GM06990 (cell line): ENCODE data around the gene ELL3.
A peak's percentile ranks its signal among the peaks of the same experiment; 100 is the strongest.

Experiments
- DNase-seq: peaks from one replicate; pipeline ENCODE4 v3.0.0-alpha.2; 2011; ENCODE audit not compliant: insufficient read length; ENCODE audit errors: extremely low read depth
- H3K27me3 ChIP-seq: replicated peaks from 2 replicates; pipeline ENCODE4 v1.6.0; 2011; ENCODE audit warnings: low read length; ENCODE audit not compliant: control insufficient read depth, insufficient read depth
- H3K36me3 ChIP-seq: 2 replicates; pipeline ENCODE4 v1.5.1; 2011; ENCODE audit warnings: low read length; ENCODE audit not compliant: control insufficient read depth, insufficient read depth
- H3K4me3 ChIP-seq: replicated peaks from 2 replicates; pipeline ENCODE4 v1.5.1; 2011; ENCODE audit warnings: low read depth, mild to moderate bottlenecking, control low read depth, low read length
- TF ChIP-seq, protein P1 (sequence below): IDR thresholded peaks from 2 replicates; pipeline ENCODE4 v1.5.1; 2011; ENCODE audit warnings: low read length, control low read depth, mild to moderate bottlenecking, inconsistent platforms; ENCODE audit not compliant: insufficient read depth, poor library complexity, severe bottlenecking

ELL3 gene

DNA sequence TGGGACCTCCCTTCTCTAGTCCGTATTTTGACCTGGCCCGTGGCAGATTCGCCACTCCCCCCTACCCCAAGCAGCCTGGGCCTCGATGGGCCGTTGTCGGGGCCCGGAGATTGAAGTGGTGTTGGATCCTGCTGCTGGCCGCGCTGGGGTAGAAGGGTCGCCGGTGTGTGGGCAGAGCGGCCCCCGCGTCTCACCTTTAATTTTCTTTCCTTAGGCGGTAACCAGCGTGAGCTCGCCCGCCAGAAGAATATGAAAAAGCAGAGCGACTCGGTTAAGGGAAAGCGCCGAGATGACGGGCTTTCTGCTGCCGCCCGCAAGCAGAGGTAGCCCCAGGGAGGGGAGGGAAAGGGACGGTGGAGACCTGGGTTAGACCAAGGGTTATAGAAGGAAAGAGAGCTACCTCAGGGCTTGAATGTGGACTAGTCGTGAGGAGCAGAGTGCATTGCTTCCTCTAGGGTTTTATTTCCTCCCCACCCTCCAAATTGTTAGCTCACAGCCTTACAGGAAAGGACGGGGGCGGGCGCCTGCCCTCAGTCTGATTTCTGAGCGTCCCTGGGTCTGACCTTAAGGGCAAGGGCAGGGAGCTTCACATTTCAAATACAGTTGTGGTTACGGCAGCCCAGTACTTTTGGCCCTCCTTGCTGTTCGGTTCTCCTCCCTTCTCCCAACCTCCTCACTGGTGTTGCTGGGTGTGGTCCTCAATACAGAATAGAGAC lies 16.2 kb upstream of the ELL3 start:
- Histone ChIP-seq H3K27me3 (no peaks in the 10 kb centered on the region), H3K4me3 (peak overlapping the region; percentile 98), H3K36me3 (peaks cover 16% of the 10 kb centered on the region)
- no peak for DNase-seq
- TF ChIP-seq, protein P1, sequence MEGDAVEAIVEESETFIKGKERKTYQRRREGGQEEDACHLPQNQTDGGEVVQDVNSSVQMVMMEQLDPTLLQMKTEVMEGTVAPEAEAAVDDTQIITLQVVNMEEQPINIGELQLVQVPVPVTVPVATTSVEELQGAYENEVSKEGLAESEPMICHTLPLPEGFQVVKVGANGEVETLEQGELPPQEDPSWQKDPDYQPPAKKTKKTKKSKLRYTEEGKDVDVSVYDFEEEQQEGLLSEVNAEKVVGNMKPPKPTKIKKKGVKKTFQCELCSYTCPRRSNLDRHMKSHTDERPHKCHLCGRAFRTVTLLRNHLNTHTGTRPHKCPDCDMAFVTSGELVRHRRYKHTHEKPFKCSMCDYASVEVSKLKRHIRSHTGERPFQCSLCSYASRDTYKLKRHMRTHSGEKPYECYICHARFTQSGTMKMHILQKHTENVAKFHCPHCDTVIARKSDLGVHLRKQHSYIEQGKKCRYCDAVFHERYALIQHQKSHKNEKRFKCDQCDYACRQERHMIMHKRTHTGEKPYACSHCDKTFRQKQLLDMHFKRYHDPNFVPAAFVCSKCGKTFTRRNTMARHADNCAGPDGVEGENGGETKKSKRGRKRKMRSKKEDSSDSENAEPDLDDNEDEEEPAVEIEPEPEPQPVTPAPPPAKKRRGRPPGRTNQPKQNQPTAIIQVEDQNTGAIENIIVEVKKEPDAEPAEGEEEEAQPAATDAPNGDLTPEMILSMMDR, result no peak

DNA sequence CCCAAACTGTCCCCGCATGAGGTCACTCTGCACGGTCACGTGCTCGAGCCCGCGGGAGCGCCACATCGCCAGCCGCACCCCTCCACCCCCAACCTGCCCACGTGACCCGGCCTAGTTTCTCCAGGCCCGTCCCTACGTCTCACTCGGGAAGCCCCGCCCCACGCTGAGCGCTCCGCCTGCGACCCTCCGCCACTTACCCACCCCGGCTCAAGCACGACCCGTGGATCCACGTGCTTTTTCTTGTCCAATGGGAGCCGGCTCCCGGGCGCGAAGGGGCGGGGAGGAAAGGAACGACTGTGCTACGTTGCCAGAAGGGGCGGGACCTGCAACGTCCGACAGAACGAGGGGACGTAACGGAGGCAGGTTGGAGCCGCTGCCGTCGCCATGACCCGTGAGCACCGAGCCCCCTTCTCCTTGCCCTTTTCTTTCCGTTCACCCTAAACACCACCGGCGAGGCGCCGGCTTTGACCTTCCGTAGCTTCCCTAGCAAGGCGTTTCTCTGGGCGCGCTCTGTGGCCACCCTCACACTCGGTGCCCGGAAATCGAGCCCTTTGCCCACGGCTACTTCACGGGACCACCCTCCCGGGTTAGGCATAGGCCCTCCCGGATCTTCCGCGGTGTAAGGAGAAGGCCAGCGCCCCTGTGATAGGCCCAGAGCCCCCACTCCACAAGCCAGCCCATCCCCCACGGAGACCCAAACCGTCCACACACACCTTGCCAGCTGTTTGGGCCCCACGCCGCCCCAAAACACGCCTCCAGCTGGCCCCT lies 15.4 kb upstream of the ELL3 start, which contains the start of gene SERF2:
Gene SERF2 (plus strand): TSS at position 328 of the 768 bp plus-strand sequence. CDS start 57 bp downstream, at position 385.
- TF ChIP-seq, protein P1, result no peak
- Histone ChIP-seq H3K36me3 (peaks cover 16% of the 10 kb centered on the region), H3K4me3 (peak within 1 kb of the TSS; percentile 98), H3K27me3 (no peaks in the 10 kb centered on the region)
- DNase-seq, result peak; percentile 100

DNA sequence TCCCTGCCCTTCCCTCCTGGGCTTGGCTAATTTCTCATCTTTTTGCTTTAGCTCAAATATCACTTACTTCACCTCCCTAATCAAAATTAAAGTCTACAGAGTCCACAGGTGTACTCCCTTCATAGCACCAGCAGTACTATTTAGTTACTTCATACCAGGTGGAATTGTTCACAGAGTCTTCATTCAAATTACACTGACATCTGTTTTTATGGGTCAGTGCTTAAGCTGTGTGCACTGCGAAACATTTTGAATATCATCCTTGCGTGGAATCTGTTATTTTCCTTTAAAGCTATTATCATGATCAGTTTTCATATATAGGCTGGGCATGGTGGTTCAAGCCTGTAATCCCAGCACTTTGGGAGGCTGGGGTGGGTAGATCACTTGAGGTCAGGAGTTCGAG lies 12.6 kb upstream of the ELL3 start:
- TF ChIP-seq, protein P1, result no peak
- no peak overlapping the region for H3K4me3 ChIP-seq
- peaks cover 6% of the 10 kb centered on the region for H3K36me3 ChIP-seq
- DNase-seq, result peak; percentile 57
- H3K27me3 ChIP-seq, result no peaks in the 10 kb centered on the region

DNA sequence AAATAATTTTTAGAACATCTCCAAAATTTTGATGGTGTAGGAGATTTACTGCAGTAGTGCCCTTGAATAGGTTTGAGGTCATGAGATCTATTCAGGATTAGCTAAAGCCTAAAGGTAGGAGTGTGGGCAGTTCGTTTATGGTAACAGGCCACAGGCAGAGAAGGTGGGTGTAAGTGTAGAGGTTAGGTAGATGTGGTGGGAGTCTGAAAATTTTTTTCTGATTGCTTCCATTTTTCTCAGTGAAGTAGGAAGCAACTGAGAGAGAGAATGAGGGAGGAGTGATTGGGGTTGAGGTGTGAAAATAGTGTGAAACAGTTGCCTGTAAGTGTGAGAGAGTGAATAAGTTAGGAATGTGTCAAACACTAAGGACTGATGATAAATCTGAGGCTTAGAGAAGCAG lies 2.2 kb upstream of the ELL3 start:
- Histone ChIP-seq H3K27me3 (no peaks in the 10 kb centered on the region), H3K4me3 (no peak overlapping the region), H3K36me3 (no peaks in the 10 kb centered on the region)
- TF ChIP-seq, protein P1, result no peak
- no peak for DNase-seq

DNA sequence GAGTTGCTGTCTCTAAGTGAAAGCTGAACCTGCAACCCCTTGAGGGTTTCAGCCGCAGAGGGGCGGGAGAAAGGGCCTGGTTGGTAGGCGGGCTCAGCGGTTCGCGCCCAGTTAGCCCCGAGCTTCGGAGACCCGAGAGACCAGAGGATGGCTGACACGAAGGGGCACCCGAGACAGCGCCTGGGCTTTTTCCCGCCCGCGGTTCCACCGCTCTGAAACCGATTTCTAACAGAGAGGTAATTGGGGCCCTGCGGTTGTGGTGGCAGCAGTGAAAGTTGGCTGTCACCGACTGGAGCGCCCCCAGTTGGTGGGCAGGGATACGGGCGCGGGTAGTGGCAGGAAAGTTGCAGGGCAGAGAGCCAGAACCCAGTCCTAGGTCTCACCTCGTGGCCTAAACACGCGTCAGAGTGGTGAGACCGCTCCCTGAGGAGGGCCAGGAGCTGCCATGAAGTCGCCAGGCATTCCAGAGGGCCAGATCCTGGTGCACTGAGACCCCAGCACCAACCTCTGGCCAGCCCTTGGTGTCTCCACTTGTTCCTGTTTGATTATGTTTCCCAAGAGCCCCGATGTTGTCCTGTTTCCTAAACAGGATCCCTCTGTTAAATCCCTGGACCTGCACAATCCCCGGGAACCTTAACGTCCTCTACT lies 625 bp upstream of the ELL3 start:
- H3K36me3 ChIP-seq, result peaks cover 2% of the 10 kb centered on the region
- peak overlapping the region; percentile 71 for H3K4me3 ChIP-seq
- peak; percentile 95 for DNase-seq
- TF ChIP-seq, protein P1, result peak; percentile 79
- no peaks in the 10 kb centered on the region for H3K27me3 ChIP-seq
